AG09319 (cell line): ENCODE results near the gene LRRC34.

Experiments used
- DNase-seq: peaks from one replicate; pipeline ENCODE4 v3.0.0-alpha.2; 2010; ENCODE audit warnings: low read depth; ENCODE audit errors: extremely low read depth
- TF ChIP-seq, protein P1 (sequence below): IDR thresholded peaks from 2 replicates; pipeline ENCODE4 v1.5.1; 2011; ENCODE audit warnings: low read depth, mild to moderate bottlenecking, inconsistent platforms, low read length, moderate library complexity

The LRRC34 gene

DNA sequence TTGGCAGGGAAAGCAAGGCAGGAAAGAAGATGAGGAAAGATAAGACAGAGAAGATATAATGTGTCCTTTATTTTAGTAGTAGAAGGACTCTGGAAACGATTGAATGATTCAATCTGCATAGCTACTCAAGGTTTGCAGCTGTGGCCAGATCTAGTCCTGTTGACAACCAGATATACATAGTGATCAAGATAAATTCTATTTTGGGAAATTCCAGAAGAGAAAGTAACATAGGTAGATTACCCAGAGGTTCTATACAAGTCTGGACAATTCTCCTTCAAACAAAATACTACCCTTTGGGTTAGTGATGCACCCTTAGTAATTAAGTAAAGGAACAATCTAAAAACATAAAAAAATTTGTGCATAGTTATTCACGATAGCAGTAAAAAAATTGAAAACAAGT is 57.2 kb downstream of the LRRC34 start:
- TF ChIP-seq, protein P1, sequence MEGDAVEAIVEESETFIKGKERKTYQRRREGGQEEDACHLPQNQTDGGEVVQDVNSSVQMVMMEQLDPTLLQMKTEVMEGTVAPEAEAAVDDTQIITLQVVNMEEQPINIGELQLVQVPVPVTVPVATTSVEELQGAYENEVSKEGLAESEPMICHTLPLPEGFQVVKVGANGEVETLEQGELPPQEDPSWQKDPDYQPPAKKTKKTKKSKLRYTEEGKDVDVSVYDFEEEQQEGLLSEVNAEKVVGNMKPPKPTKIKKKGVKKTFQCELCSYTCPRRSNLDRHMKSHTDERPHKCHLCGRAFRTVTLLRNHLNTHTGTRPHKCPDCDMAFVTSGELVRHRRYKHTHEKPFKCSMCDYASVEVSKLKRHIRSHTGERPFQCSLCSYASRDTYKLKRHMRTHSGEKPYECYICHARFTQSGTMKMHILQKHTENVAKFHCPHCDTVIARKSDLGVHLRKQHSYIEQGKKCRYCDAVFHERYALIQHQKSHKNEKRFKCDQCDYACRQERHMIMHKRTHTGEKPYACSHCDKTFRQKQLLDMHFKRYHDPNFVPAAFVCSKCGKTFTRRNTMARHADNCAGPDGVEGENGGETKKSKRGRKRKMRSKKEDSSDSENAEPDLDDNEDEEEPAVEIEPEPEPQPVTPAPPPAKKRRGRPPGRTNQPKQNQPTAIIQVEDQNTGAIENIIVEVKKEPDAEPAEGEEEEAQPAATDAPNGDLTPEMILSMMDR, result no peak
- no peak for DNase-seq

DNA sequence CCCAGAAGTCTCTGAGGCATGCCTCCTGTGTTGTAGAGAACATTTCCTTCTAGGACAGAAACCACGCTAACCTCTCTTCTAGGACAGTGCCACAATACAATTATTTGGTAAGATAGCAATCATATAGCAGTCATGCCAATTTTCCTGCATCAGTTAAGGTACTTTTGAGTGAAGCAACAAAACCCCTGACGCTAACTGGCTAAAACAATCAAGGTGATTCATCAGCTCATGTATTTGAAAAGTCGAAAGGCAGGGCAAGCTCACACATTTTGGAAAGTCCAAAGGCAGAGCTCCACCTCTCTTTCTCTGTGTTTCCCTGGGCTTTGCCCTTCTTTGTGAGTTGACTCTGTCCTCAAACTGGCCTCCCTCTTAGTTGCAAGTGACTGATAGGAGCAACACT is 58.0 kb downstream of the LRRC34 start:
- TF ChIP-seq, protein P1, result no peak
- no peak for DNase-seq

DNA sequence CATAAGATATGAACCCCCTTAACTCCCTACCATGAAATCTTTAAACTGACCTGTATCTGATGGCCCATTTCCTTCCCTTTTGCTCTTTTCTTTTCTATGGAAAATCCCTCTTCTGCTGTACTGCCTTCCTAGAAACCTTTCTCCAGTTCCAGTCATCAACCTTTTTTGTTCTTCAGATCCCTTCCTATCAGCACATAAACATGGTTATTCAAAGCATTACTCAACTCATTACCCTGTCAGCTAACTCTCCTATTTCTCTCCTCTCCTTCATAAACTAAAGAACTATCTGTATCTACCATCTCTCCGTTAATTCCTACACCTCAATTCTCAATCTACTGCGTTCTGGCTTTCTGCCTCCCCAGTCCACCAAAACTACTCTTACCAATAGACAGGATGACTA is 60.8 kb downstream of the LRRC34 start:
- TF ChIP-seq, protein P1, result no peak
- DNase-seq, result no peak

DNA sequence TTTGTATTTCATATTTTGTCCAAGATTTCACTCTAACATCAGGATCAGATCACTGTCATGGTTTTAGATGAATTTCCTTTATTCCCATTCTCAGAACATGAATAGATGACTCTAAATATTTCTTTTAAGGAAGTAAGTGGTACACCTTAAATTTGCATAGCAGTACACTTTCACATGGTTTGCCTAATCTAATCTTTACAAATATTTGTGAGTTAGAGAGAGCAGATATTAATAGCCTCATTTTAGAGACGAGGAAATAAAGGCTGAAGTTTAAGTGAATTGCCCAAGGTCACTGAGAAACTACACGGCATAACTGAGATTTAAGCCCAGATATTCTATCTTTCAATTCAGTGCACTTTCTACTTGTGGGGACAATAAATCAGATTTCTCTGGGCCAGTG is 62.0 kb downstream of the LRRC34 start:
- DNase-seq, result no peak
- TF ChIP-seq, protein P1, result no peak

DNA sequence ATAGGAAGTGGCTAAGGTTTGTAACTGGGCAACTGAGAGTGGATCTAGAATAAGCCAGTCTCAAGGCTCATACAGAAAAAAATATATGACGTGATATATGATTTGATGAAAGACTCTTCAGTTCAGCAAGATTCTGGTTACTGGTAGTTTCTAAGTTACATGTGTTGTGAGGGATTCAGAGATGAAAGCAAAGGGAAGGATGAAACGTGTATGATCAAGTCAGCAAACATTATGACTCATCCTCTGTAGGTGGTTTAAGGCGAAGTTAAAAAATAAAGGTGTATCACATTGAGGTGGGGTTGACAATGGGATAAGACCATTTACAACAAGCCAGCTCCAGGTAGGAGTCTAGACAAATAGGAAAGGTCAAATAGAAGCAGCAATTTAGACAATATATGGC is 64.0 kb downstream of the LRRC34 start:
- DNase-seq, result no peak
- TF ChIP-seq, protein P1, result no peak

DNA sequence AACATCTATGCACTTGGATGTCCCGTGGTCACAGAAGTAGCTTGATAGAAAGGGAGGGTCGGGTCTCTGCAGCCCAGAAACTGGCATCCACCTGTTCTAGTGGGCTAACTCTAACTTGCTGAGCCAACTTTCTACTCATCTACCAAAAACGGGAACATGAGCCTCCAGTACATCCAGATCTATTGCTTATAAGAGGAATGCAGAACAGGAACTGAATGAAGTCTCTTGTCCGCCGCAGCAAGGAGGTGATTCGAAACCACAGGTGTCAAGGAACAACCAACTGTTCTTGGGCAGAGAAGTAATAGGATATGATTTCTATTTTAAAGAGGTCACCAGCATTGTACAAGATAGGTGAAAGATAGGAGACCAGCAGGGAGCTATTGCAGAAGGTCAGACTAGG is 65.8 kb downstream of the LRRC34 start:
- no peak for DNase-seq
- TF ChIP-seq, protein P1, result no peak

DNA sequence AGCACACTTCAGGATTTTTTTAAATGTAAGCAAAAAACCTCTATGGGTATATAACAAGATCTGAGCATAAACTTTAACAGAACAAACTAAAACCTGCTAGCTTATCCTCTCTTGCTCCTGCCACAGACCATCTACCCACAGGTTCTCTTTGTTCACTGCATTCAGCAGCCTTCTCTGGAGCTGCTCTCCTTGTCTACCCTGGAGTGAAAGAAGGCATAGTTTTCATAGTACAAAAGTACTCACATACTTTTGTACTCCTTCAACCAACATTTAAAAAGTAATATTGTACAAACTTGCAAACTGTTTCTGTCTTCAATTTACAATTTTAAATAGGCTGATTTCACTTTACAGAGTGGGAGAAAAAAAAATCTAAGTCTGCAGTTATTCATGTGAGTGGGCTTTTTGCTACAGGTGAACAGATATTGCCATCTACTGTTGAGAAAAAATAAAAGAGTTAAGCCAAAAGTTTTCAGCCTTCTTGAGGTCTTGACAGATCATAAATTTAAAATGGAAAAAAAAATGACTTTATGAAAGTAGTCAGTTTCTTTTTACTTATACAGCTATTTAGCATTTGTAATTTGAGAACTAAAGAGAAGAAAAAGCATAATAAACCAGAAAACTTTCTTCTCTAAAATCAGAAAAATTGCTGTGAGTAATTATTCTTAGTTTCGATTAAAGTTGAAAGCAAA is 68.2 kb downstream of the LRRC34 start:
- TF ChIP-seq, protein P1, result peak; percentile 6
- DNase-seq, result no peak
